GM08714 (cell line): ENCODE data around the gene KRT5.
"Not testable (repeated sequence)": the region's sequence is repeated elsewhere in the genome, so short reads cannot be mapped to it uniquely, and the experiment has no call there.

ENCODE experiments used
- H3K4me3 ChIP-seq: fragments of 200-500 bp; sonication (Bioruptor generic); 2 replicates; pipeline ENCODE4 v1.5.1; 2014; ENCODE audit warnings: mild to moderate bottlenecking, low read length, inconsistent platforms
- ZNF274 ChIP-seq: IDR thresholded peaks from 2 replicates; pipeline ENCODE4 v1.6.1; 2012; ENCODE audit warnings: mild to moderate bottlenecking, low read depth, low read length

The KRT5 gene

DNA sequence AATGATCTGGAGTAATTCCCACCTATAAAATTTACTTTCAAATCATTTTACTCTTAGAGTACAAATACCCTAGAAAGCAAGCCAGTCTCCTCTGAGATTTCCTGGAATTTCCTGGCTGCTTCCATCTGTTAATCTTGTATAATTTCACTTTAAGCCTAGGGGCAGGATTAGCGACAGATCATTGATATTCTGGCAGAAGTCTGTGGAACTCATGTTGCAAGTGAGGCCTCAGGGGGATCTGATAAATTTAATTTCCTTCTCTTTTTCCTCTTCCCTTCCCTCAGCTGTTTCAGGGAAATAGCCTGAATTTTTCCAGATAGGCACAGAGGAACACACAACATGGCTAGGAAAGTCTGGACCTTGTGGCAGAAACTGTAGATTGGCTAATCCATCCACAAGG lies 21.2 kb downstream of the KRT5 start:
- no peak for TF ChIP-seq ZNF274
- H3K4me3 ChIP-seq: no peak overlapping the region

GRCh38 chr12:52497975-52498374 lies 22.2 kb downstream of the KRT5 start:
- no peak for TF ChIP-seq ZNF274
- H3K4me3 ChIP-seq: no peak overlapping the region

DNA sequence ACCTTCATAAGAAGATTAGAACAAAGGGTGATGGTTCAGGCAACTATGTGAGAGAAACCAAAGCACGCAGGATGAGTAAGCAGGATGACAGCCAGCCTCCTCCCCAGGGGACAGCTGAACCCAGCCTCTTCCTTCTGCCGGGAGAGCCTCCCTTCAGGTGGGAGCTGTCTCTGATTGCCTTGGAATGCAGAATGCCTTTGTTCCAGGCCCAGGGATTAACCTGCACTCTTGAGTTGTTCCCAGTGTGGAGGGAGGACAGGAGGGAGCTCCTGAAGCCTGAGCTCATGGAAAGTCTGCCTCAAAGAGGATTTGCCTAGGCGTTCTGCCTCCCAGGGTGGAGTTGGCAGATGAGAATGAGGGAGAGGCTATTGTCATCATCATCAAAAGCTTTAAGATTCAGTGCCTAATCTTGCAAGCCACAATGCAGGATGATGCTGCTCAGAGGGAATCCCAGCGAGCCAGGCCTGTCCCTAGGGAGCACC lies 23.6 kb downstream of the KRT5 start:
- TF ChIP-seq ZNF274: no peak
- H3K4me3 ChIP-seq: no peak overlapping the region

DNA sequence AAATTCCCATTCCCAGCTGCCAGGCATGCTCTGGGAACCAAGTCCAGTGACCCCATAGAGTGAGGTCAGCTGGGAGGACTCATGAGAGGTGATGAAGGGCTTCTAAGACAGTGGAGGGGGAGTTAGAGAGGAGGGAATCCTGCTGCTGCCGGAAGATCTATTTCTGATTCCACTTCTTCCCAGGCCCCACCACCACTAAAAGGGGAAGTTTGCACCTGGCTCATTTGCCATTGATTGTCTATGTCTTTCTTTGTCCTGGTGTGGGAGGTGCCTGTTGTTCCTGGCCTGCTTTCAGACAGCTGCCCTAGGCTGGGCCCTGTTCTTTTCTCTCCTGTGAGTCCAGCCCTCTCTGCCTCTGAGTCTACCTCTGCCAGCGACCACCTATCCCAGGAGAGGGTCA lies 24.1 kb downstream of the KRT5 start:
- TF ChIP-seq ZNF274: no peak
- H3K4me3 ChIP-seq: no peak overlapping the region

- no peak overlapping the region for H3K4me3 ChIP-seq
- TF ChIP-seq ZNF274: no peak
Measured at GRCh38 chr12:52495389-52495788, 24.8 kb downstream of the KRT5 start.

- no peak overlapping the region for H3K4me3 ChIP-seq
- TF ChIP-seq ZNF274: no peak
Measured at GRCh38 chr12:52494518-52494917, 25.7 kb downstream of the KRT5 start.

- no peak overlapping the region for H3K4me3 ChIP-seq
- no peak for TF ChIP-seq ZNF274
Measured at GRCh38 chr12:52494100-52494499, 26.1 kb downstream of the KRT5 start.

GRCh38 chr12:52493172-52493571 lies 27.0 kb downstream of the KRT5 start, which contains the start of gene KRT6A:
Gene KRT6A (minus strand): TSS chr12:52493257. CDS start chr12:52493188, 69 bp downstream.
- H3K4me3 ChIP-seq: no peak within 1 kb of the TSS

DNA sequence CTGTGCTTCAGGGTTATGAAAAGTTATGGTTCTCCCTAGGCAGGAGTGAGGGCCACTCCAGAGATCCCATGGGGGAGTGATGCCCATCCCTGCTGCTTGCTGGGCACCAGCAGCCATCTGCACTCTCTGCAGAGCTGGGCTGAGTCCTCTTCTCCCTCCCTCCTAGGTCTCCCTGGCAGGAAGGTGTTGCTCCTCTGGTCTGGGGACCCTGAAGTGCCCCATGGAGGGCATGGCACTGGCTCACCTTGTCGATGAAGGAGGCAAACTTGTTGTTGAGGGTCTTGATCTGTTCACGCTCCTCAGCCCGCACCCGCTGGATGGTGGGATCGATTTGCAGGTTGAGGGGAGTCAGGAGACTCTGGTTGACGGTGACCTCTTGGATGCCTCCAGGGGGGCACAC lies 27.8 kb downstream of the KRT5 start:
- not testable (repeated sequence) for H3K4me3 ChIP-seq

More at GRCh38 chr12:52493172-52493571, 27.0 kb downstream of the KRT5 start, which contains the start of gene KRT6A:
- TF ChIP-seq ZNF274: no peak

GRCh38 chr12:52491495-52491894 lies 28.7 kb downstream of the KRT5 start:
- not testable (repeated sequence) for H3K4me3 ChIP-seq

GRCh38 chr12:52488736-52489135 lies 31.5 kb downstream of the KRT5 start:
- H3K4me3 ChIP-seq: no peak overlapping the region
- no peak for TF ChIP-seq ZNF274

DNA sequence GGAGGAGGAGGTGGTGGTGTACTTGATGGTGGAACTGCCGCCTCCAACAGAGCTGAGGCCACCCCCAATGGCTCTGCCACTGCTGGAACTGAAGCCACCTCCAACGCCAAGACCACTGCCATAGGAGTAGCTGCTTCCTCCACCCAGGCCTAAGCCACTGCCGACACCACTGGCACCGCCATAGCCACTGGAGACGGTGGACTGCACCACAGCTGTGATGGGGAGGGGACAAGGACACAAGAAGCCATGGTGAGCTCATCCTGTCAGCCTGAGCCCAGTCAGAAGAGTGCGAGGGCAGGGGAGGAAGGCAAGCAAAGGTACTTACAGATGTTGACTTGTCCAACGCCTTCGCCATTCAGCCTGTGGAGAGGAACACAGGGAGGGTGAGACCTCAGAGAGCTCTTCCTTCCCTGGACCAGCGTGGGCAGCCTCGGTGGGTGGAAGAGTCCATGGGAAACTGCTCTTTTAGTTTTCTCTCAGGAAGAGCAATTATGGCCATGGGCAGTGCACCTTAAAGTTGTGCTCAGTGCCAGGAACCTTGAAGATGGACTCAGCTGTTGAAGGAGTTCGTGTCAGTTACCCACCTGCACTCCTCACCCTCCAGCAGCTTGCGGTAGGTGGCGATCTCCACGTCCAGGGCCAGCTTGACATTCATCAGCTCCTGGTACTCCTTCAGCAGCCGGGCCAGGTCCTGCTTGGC lies 32.3 kb downstream of the KRT5 start:
- not testable (repeated sequence) for H3K4me3 ChIP-seq

DNA sequence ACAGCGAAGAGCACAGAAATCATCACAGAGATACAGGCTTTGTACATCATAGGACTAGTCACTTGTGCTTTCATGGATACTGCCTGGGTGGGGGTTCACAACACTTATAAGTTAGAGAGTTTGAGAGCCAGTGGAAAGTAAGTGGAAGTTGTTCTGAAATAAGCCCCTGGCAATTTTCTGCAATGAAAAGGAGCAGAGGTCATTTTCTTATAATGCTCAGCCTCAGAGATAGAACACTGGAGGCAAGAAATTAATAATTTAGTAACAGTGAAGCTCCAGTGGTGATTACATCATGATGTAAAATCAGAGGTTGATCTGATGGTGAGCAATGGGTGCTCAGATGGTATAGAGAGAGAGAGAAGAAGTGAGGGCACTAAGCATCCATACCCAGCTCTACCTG lies 33.0 kb downstream of the KRT5 start:
- H3K4me3 ChIP-seq: no peak overlapping the region
- TF ChIP-seq ZNF274: no peak

DNA sequence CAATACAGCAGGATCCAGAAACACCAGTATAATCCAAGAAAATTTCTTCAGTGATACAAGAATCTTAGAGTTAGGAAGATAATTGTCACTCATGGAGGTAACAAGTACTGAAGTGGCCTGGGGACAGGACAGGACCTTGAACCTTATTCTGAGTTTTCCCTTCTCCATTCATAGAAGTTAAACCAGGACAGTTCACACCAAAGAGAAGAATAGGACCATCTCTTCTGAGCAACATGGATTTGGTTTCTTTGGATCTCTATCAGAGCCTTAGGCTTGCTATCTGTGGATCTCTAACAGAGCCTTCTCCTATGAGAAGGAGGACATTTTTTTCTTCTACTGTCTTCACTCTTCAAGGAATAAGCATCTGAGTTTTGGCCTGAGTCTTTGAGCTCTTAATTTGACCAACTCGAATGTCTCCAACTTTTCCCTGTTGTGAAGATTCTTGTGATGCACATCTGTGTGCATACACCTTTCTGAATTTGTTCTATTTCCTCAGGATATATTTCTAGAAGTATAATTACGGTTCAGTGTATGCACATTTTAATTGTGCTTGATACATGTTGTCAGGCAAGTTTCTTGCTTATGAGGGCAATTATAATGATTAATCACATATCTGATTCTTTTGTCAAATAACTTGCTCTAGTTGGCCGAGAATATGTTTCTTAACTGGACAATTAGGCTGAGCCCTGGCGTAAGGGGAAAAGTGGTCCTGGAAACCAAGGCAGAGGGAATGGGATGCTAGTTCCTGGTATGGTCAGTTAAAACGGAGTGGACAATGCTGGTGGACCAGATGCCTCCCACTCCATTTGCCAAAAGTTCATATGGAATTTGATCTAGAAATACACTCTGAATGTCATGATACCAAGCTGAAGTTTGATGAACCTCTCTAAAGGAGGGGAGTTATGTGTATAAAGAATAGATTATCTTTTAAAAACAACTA lies 33.8 kb downstream of the KRT5 start:
- H3K4me3 ChIP-seq: no peak overlapping the region
- TF ChIP-seq ZNF274: no peak

DNA sequence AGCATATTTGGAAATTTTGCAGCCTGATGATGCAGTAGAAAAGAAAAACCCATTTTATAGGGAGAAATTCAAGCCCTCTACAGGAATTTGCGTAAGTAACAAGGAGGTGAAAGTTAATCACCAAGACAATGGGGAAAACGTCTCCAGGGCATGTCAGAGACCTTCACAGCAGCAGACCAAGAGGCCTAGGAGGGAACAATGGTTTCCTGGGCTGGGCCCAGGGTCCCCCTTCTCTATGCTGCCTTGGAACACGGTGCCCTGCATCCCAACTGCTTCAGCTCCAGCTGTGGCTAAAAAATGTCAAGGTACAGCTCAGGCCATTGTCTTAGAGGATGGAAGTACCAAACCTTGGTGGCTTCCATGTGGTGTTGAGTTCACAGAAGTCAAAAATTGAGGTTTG lies 40.1 kb downstream of the KRT5 start:
- TF ChIP-seq ZNF274: no peak
- no peak overlapping the region for H3K4me3 ChIP-seq
